Keratinocyte (primary cell): ENCODE results near the gene PEA15. TPM values are rescaled to one million over a fixed set of nuclear protein-coding genes. Genes with fewer than 3 reads are reported as not detected.

ENCODE experiments used
- DNase-seq: peaks from one replicate; pipeline ENCODE4 v3.0.0-alpha.2; 2011; ENCODE audit warnings: low read depth, missing footprints, low spot score
- FAIRE-seq: peaks from 2 replicates; lab custom pipeline; 2011; peaks lifted over from hg19 to GRCh38; lab: Jason Lieb, UNC
- H2AFZ ChIP-seq: 2 replicates; pipeline ENCODE4 v1.6.0; 2012; ENCODE audit warnings: low read length, control low read depth, inconsistent platforms; ENCODE audit not compliant: control insufficient read depth
- H3K27ac ChIP-seq: 2 replicates; pipeline ENCODE4 v1.5.1; 2011; ENCODE audit warnings: low read length; ENCODE audit not compliant: control insufficient read depth, insufficient read depth
- H3K27me3 ChIP-seq: 3 replicates; pipeline ENCODE4 v1.6.0; 2011; ENCODE audit warnings: low read length; ENCODE audit not compliant: control insufficient read depth, insufficient read depth; ENCODE audit errors: extremely low read depth
- H3K36me3 ChIP-seq, 2 experiments: 2 replicates in 1 of 2; 3 replicates in 1 of 2; pipeline ENCODE4 v1.5.1; 2011; ENCODE audit warnings: low read length in 2 of 2, mild to moderate bottlenecking in 1 of 2; ENCODE audit not compliant: control insufficient read depth in 2 of 2, insufficient read depth in 2 of 2; ENCODE audit errors: extremely low read depth in 1 of 2
- H3K4me1 ChIP-seq: 3 replicates; pipeline ENCODE4 v1.5.1; 2011; ENCODE audit warnings: low read length; ENCODE audit not compliant: control insufficient read depth, insufficient read depth; ENCODE audit errors: extremely low read depth
- H3K4me2 ChIP-seq: 3 replicates; pipeline ENCODE4 v1.6.0; 2011; ENCODE audit warnings: low read depth, low read length; ENCODE audit not compliant: control insufficient read depth, insufficient read depth; ENCODE audit errors: extremely low read depth
- H3K4me3 ChIP-seq, 3 experiments: fragments of 200-600 bp in 1 of 3; sonication (generic) in 1 of 3; 2 replicates in 2 of 3; 3 replicates in 1 of 3; pipeline ENCODE4 v1.5.1; 2011 to 2016; ENCODE audit warnings: low read length in 3 of 3, mild to moderate bottlenecking in 3 of 3, control low read depth in 2 of 3, inconsistent platforms in 1 of 3, low read depth in 1 of 3, mixed read lengths in 1 of 3, mixed run types in 1 of 3, moderate library complexity in 1 of 3; ENCODE audit not compliant: control insufficient read depth in 2 of 3, insufficient read depth in 2 of 3; ENCODE audit errors: extremely low read depth in 1 of 3
- H3K79me2 ChIP-seq: 2 replicates; pipeline ENCODE4 v1.6.0; 2012; ENCODE audit warnings: low read length; ENCODE audit not compliant: control insufficient read depth, insufficient read depth
- H3K9ac ChIP-seq: 3 replicates; pipeline ENCODE4 v1.6.0; 2011; ENCODE audit warnings: low read length; ENCODE audit not compliant: control insufficient read depth, insufficient read depth; ENCODE audit errors: extremely low read depth
- H3K9me1 ChIP-seq: 3 replicates; pipeline ENCODE4 v1.6.0; 2011; ENCODE audit warnings: low read length; ENCODE audit not compliant: control insufficient read depth, insufficient read depth; ENCODE audit errors: extremely low read depth
- H3K9me3 ChIP-seq: 2 replicates; pipeline ENCODE4 v1.5.1; 2012; ENCODE audit warnings: low read depth, low read length; ENCODE audit not compliant: control insufficient read depth
- H4K20me1 ChIP-seq: 3 replicates; pipeline ENCODE4 v1.6.0; 2011; ENCODE audit warnings: low read length; ENCODE audit not compliant: control insufficient read depth, insufficient read depth; ENCODE audit errors: extremely low read depth
- EZH2 ChIP-seq: IDR thresholded peaks from one replicate; pipeline ENCODE4 v1.6.1; 2012; ENCODE audit warnings: inconsistent platforms, mild to moderate bottlenecking, low read length, moderate library complexity
- dilution Hi-C: fragments of 300-500 bp; cut with MboI; formaldehyde crosslinking; loops from one replicate; pipeline ENCODE4 v1.7.0; 2020; ENCODE audit warnings: low sequenced_read_pairs; ENCODE audit not compliant: extremely low pct_ligation_motif_present
- polyA plus RNA-seq, 5 experiments: library from polyadenylated mRNA; depleted of rRNA in 3 of 5; stranded (reverse) in 3 of 5; stranded (forward) in 1 of 5; unstranded in 1 of 5; fragments of >200 nt; gene quantifications; 1 replicate in 1 of 5; 2 replicates in 3 of 5; 3 replicates in 1 of 5; pipeline versions ENCODE4 v1.2.1 to v1.2.3, GENCODE V29; 2011 to 2012; ENCODE audit warnings: missing spikeins in 2 of 5, low read depth in 1 of 5, low replicate concordance in 1 of 5
- TF ChIP-seq, protein P1 (sequence below), 3 experiments: IDR thresholded peaks in 1 of 3; conservative IDR thresholded peaks in 1 of 3; optimal IDR thresholded peaks in 1 of 3; 2 replicates in 2 of 3; 3 replicates in 1 of 3; pipeline versions ENCODE3 to v1.5.1; 2011; ENCODE audit warnings: low read length in 3 of 3, mild to moderate bottlenecking in 3 of 3, moderate library complexity in 2 of 3, control low read depth in 1 of 3, inconsistent platforms in 1 of 3; ENCODE audit not compliant: insufficient read depth in 2 of 3; ENCODE audit errors: extremely low read depth in 1 of 3

PEA15 gene
- polyA plus RNA-seq, 1 donor (not counting 4 experiments of a cell fraction or from before 2014, with no cell fraction given): 367 TPM

DNA sequence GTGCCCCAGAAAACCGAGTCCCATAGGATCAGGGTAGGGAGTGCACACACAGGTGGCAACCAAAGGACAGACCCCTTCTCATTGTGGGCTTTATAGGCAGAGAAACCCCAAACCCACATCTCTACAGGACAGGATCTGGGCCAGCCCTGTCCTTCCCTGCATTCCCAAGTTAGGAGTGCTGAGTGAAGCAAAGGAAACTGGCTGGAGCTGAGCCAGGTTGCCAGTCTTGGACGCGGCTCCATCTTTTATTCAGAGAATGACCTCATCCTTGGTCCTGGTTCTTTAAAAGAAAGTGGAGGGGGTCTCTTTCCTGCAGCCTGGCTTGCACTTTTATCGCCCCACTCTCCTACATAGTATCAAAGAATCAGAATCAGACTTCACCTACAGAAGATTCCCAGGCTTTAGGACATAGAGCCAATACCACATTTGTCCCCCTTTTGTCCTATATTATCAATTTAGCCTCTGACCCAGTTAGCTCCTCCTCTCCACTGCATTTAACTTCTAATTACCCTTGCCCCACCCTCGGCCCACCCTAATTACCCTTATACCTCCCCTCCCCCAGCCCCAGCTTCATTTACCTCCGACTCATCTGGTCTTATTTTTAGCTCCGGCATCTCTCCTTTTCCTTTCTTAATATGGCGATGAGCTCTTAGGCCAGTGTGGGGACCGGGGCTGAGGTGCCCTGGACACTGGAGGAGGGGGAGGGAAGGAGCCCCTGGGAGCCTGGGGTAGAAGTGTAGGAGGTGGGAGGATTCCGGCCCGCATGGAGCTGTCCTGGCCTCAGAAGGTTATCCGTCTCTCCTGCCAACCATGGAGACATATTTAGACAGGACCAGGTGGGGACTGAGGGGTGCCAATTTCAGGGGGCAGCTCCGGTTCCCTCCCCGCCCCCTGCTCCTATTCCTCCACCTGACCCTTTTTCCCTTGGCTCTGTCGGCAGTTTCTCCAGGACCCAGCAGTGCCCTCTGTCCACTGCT lies 15.2 kb upstream of the PEA15 start, which contains the start of gene CASQ1:
Gene CASQ1 (plus strand): TSS at position 927 of the 977 bp plus-strand sequence. CDS start 177 bp downstream, outside the sequence.
- no peaks in the 10 kb centered on the region for H3K4me1 ChIP-seq
- no peak for DNase-seq
- no peaks in the 10 kb centered on the region for H4K20me1 ChIP-seq
- no peak for FAIRE-seq
- TF ChIP-seq, protein P1, sequence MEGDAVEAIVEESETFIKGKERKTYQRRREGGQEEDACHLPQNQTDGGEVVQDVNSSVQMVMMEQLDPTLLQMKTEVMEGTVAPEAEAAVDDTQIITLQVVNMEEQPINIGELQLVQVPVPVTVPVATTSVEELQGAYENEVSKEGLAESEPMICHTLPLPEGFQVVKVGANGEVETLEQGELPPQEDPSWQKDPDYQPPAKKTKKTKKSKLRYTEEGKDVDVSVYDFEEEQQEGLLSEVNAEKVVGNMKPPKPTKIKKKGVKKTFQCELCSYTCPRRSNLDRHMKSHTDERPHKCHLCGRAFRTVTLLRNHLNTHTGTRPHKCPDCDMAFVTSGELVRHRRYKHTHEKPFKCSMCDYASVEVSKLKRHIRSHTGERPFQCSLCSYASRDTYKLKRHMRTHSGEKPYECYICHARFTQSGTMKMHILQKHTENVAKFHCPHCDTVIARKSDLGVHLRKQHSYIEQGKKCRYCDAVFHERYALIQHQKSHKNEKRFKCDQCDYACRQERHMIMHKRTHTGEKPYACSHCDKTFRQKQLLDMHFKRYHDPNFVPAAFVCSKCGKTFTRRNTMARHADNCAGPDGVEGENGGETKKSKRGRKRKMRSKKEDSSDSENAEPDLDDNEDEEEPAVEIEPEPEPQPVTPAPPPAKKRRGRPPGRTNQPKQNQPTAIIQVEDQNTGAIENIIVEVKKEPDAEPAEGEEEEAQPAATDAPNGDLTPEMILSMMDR (optimal IDR thresholded peaks at IDR 0.05 in 1 of 3, IDR thresholded peaks at IDR 0.05 in 1 of 3, conservative IDR thresholded peaks at IDR 0.05 in 1 of 3; ENCODE audit: extremely low read depth in 1 of 3, insufficient read depth in 2 of 3, low read length in 3 of 3): no peak
- no peak for TF ChIP-seq EZH2
- H3K9me1 ChIP-seq: no peaks in the 10 kb centered on the region
- H3K9me3 ChIP-seq: no peaks in the 10 kb centered on the region
- dilution Hi-C loops: no loop called here
- H3K9ac ChIP-seq: no peak within 1 kb of the TSS
- H3K27ac ChIP-seq: no peak within 1 kb of the TSS
- no peak within 1 kb of the TSS for H3K4me3 ChIP-seq
- no peaks in the 10 kb centered on the region for H3K79me2 ChIP-seq
- peaks cover 13% of the 10 kb centered on the region for H3K27me3 ChIP-seq
- H3K4me2 ChIP-seq: no peak within 1 kb of the TSS
- no peak within 1 kb of the TSS for H2AFZ ChIP-seq
- no peaks in the 10 kb centered on the region for H3K36me3 ChIP-seq

DNA sequence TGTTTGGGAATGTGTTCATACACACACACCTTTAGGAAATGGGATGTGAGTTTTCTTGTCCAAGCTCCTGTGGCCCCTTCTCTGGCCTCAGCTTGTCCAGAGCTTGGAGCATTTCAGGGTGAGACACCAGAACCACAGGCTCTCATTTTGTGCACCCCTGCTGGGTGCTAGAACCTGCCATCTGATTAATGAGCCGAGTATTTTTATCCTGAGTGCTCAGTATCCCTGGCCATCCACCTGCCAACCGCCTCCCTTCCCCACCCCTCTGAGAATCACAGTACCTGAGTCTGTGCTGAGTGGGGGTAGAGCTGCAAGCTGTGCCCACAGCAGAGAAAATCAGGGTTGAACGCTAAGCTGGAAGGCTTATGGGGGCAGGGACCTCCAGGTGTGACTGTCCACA lies 13.4 kb upstream of the PEA15 start:
- H4K20me1 ChIP-seq: no peaks in the 10 kb centered on the region
- H3K79me2 ChIP-seq: no peaks in the 10 kb centered on the region
- TF ChIP-seq, protein P1 (optimal IDR thresholded peaks at IDR 0.05 in 1 of 3, IDR thresholded peaks at IDR 0.05 in 1 of 3, conservative IDR thresholded peaks at IDR 0.05 in 1 of 3; ENCODE audit: extremely low read depth in 1 of 3, insufficient read depth in 2 of 3, low read length in 3 of 3): no peak
- TF ChIP-seq EZH2: no peak
- DNase-seq (no peak), FAIRE-seq (no peak)
- no peaks in the 10 kb centered on the region for H3K4me1 ChIP-seq
- dilution Hi-C loops: no loop called here
- H3K4me2 ChIP-seq: no peak overlapping the region
- no peaks in the 10 kb centered on the region for H3K9me1 ChIP-seq
- no peak overlapping the region for H3K9ac ChIP-seq
- no peaks in the 10 kb centered on the region for H3K36me3 ChIP-seq
- H3K9me3 ChIP-seq: no peaks in the 10 kb centered on the region
- peaks cover 7% of the 10 kb centered on the region for H3K27me3 ChIP-seq
- no peak overlapping the region for H3K27ac ChIP-seq
- no peak overlapping the region for H3K4me3 ChIP-seq
- H2AFZ ChIP-seq: no peak overlapping the region
